ENCODE results near the gene RFPL2.
A peak's percentile ranks its signal among the peaks of the same experiment; 100 is the strongest.

Gene RFPL2

GRCh38 chr22:32208681-32209080 lies 3.8 kb upstream of the RFPL2 start:
- TF ChIP-seq USF1 (IDR thresholded peaks at IDR 0.05) (no peak), ZBTB7A (IDR thresholded peaks at IDR 0.05; ENCODE audit: low read depth) (no peak)

GRCh38 chr22:32207971-32208480 lies 3.2 kb upstream of the RFPL2 start:
- no peak for TF ChIP-seq MAX (IDR thresholded peaks at IDR 0.05)
- TF ChIP-seq TCF12 (IDR thresholded peaks at IDR 0.05; ENCODE audit: low read depth), result no peak
- no peak for TF ChIP-seq EP300 (IDR thresholded peaks at IDR 0.05; ENCODE audit: borderline replicate concordance)
- TF ChIP-seq CREB1 (IDR thresholded peaks at IDR 0.05; ENCODE audit: low read depth), result no peak
- TF ChIP-seq NFIC (IDR thresholded peaks at IDR 0.05), result no peak

- TF ChIP-seq RAD21 (IDR thresholded peaks at IDR 0.05; ENCODE audit: low read depth) (peak; percentile 58), YY1 (IDR thresholded peaks at IDR 0.05; ENCODE audit: low read depth) (no peak)
Observed at GRCh38 chr22:32206774-32207758, 2.2 kb upstream of the RFPL2 start.

- no peak for TF ChIP-seq MAX (IDR thresholded peaks at IDR 0.05)
- TF ChIP-seq TCF12 (IDR thresholded peaks at IDR 0.05; ENCODE audit: low read depth), result no peak
- no peak for TF ChIP-seq CREB1 (IDR thresholded peaks at IDR 0.05; ENCODE audit: low read depth)
- no peak for TF ChIP-seq USF1 (IDR thresholded peaks at IDR 0.05)
- no peak for TF ChIP-seq REST (IDR thresholded peaks at IDR 0.05; ENCODE audit: low read depth)
- no peak for TF ChIP-seq CEBPB (IDR thresholded peaks at IDR 0.05)
- TF ChIP-seq EGR1 (IDR thresholded peaks at IDR 0.05), result no peak
- TF ChIP-seq ZBTB7A (IDR thresholded peaks at IDR 0.05; ENCODE audit: low read depth), result no peak; the same call in 1 of the 2 replicates
- no peak for TF ChIP-seq YY1 (IDR thresholded peaks at IDR 0.05; ENCODE audit: low read depth)
- TF ChIP-seq NFIC (IDR thresholded peaks at IDR 0.05), result no peak
- TF ChIP-seq RAD21 (IDR thresholded peaks at IDR 0.05; ENCODE audit: low read depth), result no peak
- no peak for TF ChIP-seq FOXM1 (IDR thresholded peaks at IDR 0.05; ENCODE audit: borderline replicate concordance, low read depth)
- TF ChIP-seq TAF1 (IDR thresholded peaks at IDR 0.05; ENCODE audit: low read depth), result no peak
- TF ChIP-seq TEAD4 (IDR thresholded peaks at IDR 0.05), result no peak
- TF ChIP-seq EP300 (IDR thresholded peaks at IDR 0.05; ENCODE audit: borderline replicate concordance), result no peak
Observed at GRCh38 chr22:32205974-32206773, 1.3 kb upstream of the RFPL2 start.

GRCh38 chr22:32204040-32204855 lies 625 bp downstream of the RFPL2 start:
- peak; percentile 77; the same call in 1 of the 2 replicates for TF ChIP-seq ZBTB7A (IDR thresholded peaks at IDR 0.05; ENCODE audit: low read depth)
- TF ChIP-seq YY1 (IDR thresholded peaks at IDR 0.05; ENCODE audit: low read depth), result 0 out of 2 replicates have a peak, but pooled peaks have one; percentile 21
- TF ChIP-seq TAF1 (IDR thresholded peaks at IDR 0.05; ENCODE audit: low read depth), result no peak
- TF ChIP-seq CREB1 (IDR thresholded peaks at IDR 0.05; ENCODE audit: low read depth), result no peak; the same call in 1 of the 2 replicates
- TF ChIP-seq USF1 (IDR thresholded peaks at IDR 0.05), result peak; percentile 27; the same call in 1 of the 2 replicates
- peak; percentile 60 for TF ChIP-seq EGR1 (IDR thresholded peaks at IDR 0.05)
- peak; percentile 68 for TF ChIP-seq MAX (IDR thresholded peaks at IDR 0.05)
